ENCODE results near the gene TMEM132C. TPM values are rescaled to one million over a fixed set of nuclear protein-coding genes. Genes with fewer than 3 reads are reported as not detected.

TMEM132C gene
- total RNA-seq, 2 experiments from 2014 or later, result not detected

DNA sequence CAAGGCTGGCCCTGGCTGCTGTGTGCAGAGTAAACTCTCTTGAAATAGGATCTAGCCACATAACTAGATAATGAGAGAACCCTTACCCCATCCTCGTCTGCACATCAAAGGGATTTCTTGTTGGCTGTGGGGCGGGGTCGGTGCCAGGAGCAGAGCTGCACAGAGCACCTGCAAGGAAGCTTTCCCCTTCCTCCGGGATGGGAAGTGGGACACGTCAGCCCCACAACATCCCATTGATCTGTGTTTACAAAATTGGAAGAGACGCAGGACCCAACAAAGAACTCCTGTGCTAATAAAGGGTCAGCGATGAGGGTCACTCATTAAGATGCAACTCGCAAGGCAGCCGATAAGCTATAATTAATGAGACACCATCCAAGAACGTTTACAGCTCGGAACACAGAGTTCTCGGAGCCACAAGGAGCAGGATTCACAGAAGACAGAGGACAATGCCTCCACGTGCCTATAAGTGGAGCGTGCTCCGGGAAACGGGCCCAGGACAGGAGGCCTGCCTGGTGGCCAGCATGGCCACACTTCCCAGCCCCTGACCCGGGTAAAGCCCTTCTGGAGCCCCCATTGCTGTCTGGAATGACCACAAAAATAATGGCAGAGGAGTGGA lies 385.3 kb downstream of the TMEM132C start:
- intact Hi-C loops (cut with micrococcal nuclease), result no loop called here
- TF ChIP-seq, protein P1, sequence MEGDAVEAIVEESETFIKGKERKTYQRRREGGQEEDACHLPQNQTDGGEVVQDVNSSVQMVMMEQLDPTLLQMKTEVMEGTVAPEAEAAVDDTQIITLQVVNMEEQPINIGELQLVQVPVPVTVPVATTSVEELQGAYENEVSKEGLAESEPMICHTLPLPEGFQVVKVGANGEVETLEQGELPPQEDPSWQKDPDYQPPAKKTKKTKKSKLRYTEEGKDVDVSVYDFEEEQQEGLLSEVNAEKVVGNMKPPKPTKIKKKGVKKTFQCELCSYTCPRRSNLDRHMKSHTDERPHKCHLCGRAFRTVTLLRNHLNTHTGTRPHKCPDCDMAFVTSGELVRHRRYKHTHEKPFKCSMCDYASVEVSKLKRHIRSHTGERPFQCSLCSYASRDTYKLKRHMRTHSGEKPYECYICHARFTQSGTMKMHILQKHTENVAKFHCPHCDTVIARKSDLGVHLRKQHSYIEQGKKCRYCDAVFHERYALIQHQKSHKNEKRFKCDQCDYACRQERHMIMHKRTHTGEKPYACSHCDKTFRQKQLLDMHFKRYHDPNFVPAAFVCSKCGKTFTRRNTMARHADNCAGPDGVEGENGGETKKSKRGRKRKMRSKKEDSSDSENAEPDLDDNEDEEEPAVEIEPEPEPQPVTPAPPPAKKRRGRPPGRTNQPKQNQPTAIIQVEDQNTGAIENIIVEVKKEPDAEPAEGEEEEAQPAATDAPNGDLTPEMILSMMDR (IDR thresholded peaks at IDR 0.05), result no peak
- ATAC-seq (no peak), DNase-seq (no peak)
- Mint-ChIP-seq H3K27ac (no peak overlapping the region), H3K4me3 (no peak overlapping the region), H3K9me3 (peaks cover 9% of the 10 kb centered on the region), H3K36me3 (ENCODE audit: low read depth) (no peaks in the 10 kb centered on the region), H3K27me3 (peaks cover 2% of the 10 kb centered on the region), H3K4me1 (ENCODE audit: low read depth) (no peaks in the 10 kb centered on the region)
- POLR2A ChIA-PET, result no interaction called here
- CTCF ChIA-PET, result no interaction called here

DNA sequence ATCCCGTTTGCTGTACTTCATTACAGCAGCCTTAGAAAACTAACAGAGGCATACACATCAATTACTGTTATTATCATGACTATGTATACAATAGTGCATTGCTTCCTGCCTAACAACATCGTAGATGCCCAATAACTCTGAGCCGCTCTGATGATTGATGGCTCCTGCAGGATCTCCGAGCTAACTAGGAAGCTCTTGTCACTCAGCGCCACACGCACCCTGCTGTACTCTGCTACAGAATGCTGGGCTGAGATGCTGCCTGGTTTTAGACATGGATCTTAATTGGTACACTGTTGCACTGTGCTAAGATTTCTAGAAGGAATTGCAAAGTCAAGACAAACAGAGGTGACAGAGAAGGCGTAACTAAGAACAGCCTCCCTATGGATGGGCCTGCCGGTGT lies 387.5 kb downstream of the TMEM132C start:
- Mint-ChIP-seq H3K9me3 (no peaks in the 10 kb centered on the region), H3K4me3 (no peak overlapping the region), H3K4me1 (ENCODE audit: low read depth) (no peaks in the 10 kb centered on the region), H3K27ac (no peak overlapping the region), H3K36me3 (ENCODE audit: low read depth) (no peaks in the 10 kb centered on the region), H3K27me3 (peaks cover 2% of the 10 kb centered on the region)
- ATAC-seq (no peak), DNase-seq (no peak)
- CTCF ChIA-PET, result no interaction called here
- POLR2A ChIA-PET, result no interaction called here
- intact Hi-C loops (cut with micrococcal nuclease), result no loop called here
- TF ChIP-seq, protein P1 (IDR thresholded peaks at IDR 0.05), result no peak

DNA sequence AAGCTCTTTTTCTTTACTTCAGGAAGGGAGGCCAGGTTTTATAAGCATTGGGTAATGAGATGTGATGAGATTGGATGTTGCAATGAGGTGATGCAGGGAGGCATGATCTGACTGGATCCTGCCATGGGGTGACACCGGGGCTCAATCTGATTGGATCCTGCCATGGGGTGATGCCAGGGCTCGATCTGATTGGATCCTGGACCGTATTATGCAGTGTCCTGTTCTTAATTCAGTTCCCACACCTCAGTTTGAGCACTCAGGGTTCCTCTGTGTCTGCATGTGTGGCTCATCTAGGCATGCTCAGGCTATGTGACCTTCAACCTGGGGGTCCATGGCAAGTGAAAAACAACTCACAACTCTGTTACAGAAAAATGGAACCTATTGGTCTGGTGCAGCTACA lies 390.4 kb downstream of the TMEM132C start:
- H3K27ac Mint-ChIP-seq, result no peak overlapping the region
- ChIA-PET CTCF (no interaction called here), POLR2A (no interaction called here)
- H3K4me1 Mint-ChIP-seq (ENCODE audit: low read depth), result no peaks in the 10 kb centered on the region
- no peaks in the 10 kb centered on the region for H3K27me3 Mint-ChIP-seq
- TF ChIP-seq, protein P1 (IDR thresholded peaks at IDR 0.05), result no peak
- H3K9me3 Mint-ChIP-seq, result no peaks in the 10 kb centered on the region
- H3K36me3 Mint-ChIP-seq (ENCODE audit: low read depth), result no peaks in the 10 kb centered on the region
- intact Hi-C loops (cut with micrococcal nuclease), result no loop called here
- DNase-seq (no peak), ATAC-seq (no peak)
- no peak overlapping the region for H3K4me3 Mint-ChIP-seq

DNA sequence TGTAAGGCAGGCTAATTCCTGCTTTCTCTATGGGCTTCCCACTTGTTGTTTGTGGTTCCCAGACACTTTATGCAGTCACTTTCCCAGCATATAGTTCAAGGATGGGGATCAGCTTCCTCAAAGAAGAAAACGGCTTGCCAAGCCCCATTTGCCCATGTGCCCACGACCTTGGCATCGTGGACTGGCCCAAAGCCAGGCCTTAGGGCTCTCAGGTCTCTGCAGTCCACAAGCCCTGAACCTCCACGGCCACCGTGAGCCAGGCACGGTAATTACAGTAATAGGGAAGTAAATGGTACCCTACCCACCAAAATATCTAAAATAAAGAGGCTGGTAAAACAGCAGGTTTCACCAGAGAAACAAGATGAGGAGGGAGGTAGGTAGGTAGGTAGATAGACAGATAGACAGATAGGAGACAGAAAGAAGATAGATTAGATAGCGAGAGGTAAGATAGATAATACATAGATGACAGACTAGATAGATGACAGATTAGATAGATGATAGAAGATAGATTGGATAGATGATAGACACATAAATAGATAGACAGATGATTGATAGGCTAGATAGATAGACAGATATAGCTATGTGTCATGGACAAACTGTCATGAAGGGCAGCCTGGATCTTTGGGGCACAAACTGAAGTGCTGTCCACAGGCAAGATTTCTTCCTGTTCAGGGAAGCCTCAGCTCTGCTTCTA lies 393.7 kb downstream of the TMEM132C start:
- Mint-ChIP-seq H3K27me3 (no peaks in the 10 kb centered on the region), H3K4me1 (ENCODE audit: low read depth) (no peaks in the 10 kb centered on the region), H3K9me3 (no peaks in the 10 kb centered on the region), H3K36me3 (ENCODE audit: low read depth) (no peaks in the 10 kb centered on the region), H3K27ac (no peak overlapping the region), H3K4me3 (no peak overlapping the region)
- no peak for ATAC-seq
- intact Hi-C loops (cut with micrococcal nuclease), result no loop called here
- TF ChIP-seq, protein P1 (IDR thresholded peaks at IDR 0.05), result no peak
- ChIA-PET POLR2A (no interaction called here), CTCF (no interaction called here)
- DNase-seq, result no peak

DNA sequence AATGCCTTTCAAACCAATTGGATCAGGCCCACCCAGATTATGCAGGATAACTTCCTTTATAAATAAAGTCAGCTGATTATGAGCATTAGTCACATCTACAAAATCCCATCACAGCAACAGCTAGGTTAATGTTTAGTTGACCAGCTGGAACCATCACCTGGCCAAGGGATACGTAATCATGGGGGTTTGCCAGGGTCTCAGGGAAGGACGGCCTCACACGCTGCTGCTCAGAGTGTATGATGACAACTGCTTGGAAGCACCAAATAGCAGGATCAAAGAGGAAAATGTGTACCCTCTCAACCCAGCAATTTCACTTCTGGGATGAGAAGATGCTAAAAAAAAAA lies 394.2 kb downstream of the TMEM132C start:
- H3K9me3 Mint-ChIP-seq, result no peaks in the 10 kb centered on the region
- no peak overlapping the region for H3K27ac Mint-ChIP-seq
- H3K4me1 Mint-ChIP-seq (ENCODE audit: low read depth), result no peaks in the 10 kb centered on the region
- H3K36me3 Mint-ChIP-seq (ENCODE audit: low read depth), result no peaks in the 10 kb centered on the region
- TF ChIP-seq, protein P1 (IDR thresholded peaks at IDR 0.05), result no peak
- H3K4me3 Mint-ChIP-seq, result no peak overlapping the region
- H3K27me3 Mint-ChIP-seq, result no peaks in the 10 kb centered on the region
- intact Hi-C loops (cut with micrococcal nuclease), result no loop called here
- DNase-seq, result no peak
- ATAC-seq, result no peak
- ChIA-PET POLR2A (interaction anchor here (0.6 kb wide), 1 partner anchor 65 kb away, joined by 3 read pairs; no protein-coding TSS in a partner anchor), CTCF (no interaction called here)

Measured in activated CD8-positive, alpha-beta T cell treated with anti-CD3 and anti-CD28 coated beads for 36 hours (primary cell).